A549 (cell line): ENCODE measurements around the gene CADPS2.

Source experiments
- CHD2 ChIP-seq: fragments of 150-350 bp; IDR thresholded peaks from 2 replicates; pipeline ENCODE4 v1.6.1; 2014; ENCODE audit warnings: low read length; ENCODE audit not compliant: partially characterized antibody
- CTCF ChIP-seq: fragments of >200 bp; sonication (Bioruptor Twin); formaldehyde crosslinking; IDR thresholded peaks from 3 replicates; pipeline ENCODE4 v1.5.1; 2016
- KDM5A ChIP-seq: fragments of 200-600 bp; sonication (generic); IDR thresholded peaks from 2 replicates; pipeline ENCODE4 v1.6.1; 2016; ENCODE audit warnings: antibody characterized with exemption, mild to moderate bottlenecking
- MAX ChIP-seq: IDR thresholded peaks from 2 replicates; pipeline ENCODE4 v1.6.1; 2012
- NFE2L2 ChIP-seq: fragments of 150-350 bp; conservative IDR thresholded peaks from 2 replicates; pipeline ENCODE4 v1.6.1; 2014; ENCODE audit warnings: low read length
- NR3C1 ChIP-seq: fragments of >200 bp; sonication (Bioruptor Twin); formaldehyde crosslinking; IDR thresholded peaks from 3 replicates; pipeline ENCODE4 v1.6.1; 2017
- RCOR1 ChIP-seq: fragments of 150-350 bp; IDR thresholded peaks from 2 replicates; pipeline ENCODE4 v1.6.1; 2014; ENCODE audit warnings: antibody characterized with exemption, low read length, low read depth
- ZC3H11A ChIP-seq: fragments of 450-650 bp; IDR thresholded peaks from 2 replicates; pipeline ENCODE4 v1.6.1; 2014; ENCODE audit warnings: antibody characterized with exemption, mild to moderate bottlenecking
- TF ChIP-seq, protein P1 (sequence below): fragments of 250-450 bp; sonication (Bioruptor Pico); IDR thresholded peaks from 2 replicates; pipeline ENCODE4 v1.5.0; 2020; ENCODE audit warnings: low read depth, mild to moderate bottlenecking, moderate library complexity

- no peak for TF ChIP-seq KDM5A
- TF ChIP-seq CTCF, result no peak
- no peak for TF ChIP-seq CHD2
- TF ChIP-seq MAX, result no peak
- no peak for TF ChIP-seq ZC3H11A
- TF ChIP-seq, protein P1, sequence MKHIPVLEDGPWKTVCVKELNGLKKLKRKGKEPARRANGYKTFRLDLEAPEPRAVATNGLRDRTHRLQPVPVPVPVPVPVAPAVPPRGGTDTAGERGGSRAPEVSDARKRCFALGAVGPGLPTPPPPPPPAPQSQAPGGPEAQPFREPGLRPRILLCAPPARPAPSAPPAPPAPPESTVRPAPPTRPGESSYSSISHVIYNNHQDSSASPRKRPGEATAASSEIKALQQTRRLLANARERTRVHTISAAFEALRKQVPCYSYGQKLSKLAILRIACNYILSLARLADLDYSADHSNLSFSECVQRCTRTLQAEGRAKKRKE (CRISPR knock-in tag), result no peak
- TF ChIP-seq RCOR1, result no peak
- no peak for TF ChIP-seq NFE2L2
- TF ChIP-seq NR3C1, result no peak
Measured at GRCh38 chr7:122864016-122864415, 22.2 kb downstream of the CADPS2 start.
